HG03565 (cell line): ENCODE results near the gene ZNF529.
"Not testable (repeated sequence)": the region's sequence is repeated elsewhere in the genome, so short reads cannot be mapped to it uniquely, and the experiment has no call there.

ENCODE experiments used
- ATAC-seq: cut with Tn5 transposase; IDR thresholded peaks from one replicate; pipeline ENCODE4 v1.9.1; 2021; ENCODE audit warnings: mild to moderate bottlenecking, moderate library complexity; ENCODE audit not compliant: unreplicated experiment

The ZNF529 gene

GRCh38 chr19:36573020-36573894 is at the start of gene ZNF529:
ZNF529 (minus strand) TSS chr19:36573292; CDS start chr19:36572346, 946 bp downstream.
- ATAC-seq, result peak; percentile 76

DNA sequence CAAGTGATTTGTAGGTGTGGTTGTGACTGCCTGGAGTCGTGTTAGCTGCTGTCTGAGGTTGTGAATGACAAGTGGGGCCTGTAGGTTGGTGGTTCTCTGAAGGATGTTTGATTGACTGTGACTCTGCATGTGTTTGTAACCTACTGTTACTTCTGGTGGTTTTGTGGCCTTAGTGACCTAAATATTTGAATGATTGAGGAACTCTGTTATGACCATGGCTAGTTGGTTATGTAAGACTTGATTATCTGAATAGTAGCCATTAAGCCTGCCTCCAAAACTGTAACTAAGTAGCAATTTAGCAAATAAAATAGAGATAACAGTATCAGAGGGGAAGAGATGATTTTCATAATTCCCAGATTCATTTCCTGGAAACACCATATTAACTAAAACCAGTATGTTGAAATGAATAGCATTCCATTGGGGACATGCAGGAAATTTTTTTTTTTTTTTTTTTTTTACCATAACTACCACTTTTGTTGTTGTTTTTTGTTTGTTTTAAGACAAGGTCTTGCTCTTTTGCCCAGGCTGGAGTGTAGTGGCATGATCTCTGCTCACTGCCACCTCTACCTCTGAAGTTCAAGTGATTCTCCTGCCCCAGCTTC is 32.9 kb upstream of the ZNF529 start:
- no peak for ATAC-seq

- peak; percentile 39 for ATAC-seq
Observed at GRCh38 chr19:36605101-36605876, 32.2 kb upstream of the ZNF529 start, which contains the start of gene ZNF382. ZNF382 (plus strand) TSS chr19:36605313; CDS start chr19:36609915, 4,602 bp downstream.

- ATAC-seq, result peak; percentile 66
Observed at GRCh38 chr19:36604656-36605100, 31.6 kb upstream of the ZNF529 start.

GRCh38 chr19:36602681-36603080 is 29.6 kb upstream of the ZNF529 start:
- ATAC-seq, result not testable (repeated sequence)

DNA sequence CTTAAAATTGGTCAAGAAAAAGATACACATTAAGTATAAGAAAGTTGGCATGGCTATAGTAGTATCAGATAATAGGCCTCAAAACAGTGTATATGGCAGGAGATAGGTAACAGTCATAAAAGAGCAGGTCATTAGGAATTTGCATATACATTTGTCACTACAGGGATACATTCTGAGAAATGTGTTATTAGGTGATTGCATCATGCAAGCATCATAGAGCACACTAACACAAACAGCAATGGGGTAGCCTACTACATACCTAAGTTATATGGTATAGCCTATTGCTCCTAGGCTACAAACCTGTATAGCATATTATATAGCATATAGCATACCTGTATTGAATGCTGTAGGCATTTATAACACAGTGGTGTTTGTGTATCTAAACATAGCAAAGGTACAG is 6.2 kb upstream of the ZNF529 start:
- ATAC-seq, result no peak

DNA sequence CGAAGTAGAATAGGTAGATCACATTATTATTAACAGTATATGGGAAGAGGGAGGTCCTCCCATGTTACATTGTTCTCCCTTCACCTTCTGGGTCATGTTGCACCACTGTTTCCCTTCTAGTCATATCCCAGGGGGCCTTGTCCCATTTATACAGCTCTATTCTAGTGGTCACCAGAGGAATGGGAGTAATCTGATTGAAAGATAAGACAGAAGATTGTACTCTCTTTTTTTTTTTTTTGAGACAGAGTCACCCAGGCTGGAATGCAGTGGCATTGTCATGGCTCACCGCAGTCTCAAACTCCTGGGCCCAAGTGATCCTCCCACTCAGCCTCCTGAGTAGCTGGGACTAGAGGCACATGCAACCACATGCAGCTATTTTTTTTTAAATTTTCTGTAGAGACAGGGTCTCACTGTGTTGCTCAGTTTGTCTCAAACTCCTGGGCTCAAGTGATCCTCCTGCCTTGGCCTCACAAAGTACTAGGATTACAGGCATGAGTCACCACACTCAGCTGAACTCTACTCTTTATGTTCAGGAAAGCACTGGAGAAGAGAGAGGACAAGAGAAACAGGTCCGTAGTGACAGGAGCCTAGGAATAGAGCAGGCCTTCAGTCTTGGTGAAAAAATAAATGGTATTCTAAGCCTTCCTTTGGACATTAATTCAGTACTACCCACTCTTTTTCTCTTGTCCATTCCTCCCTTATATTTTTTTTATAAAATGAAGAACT is 4.3 kb upstream of the ZNF529 start:
- no peak for ATAC-seq

DNA sequence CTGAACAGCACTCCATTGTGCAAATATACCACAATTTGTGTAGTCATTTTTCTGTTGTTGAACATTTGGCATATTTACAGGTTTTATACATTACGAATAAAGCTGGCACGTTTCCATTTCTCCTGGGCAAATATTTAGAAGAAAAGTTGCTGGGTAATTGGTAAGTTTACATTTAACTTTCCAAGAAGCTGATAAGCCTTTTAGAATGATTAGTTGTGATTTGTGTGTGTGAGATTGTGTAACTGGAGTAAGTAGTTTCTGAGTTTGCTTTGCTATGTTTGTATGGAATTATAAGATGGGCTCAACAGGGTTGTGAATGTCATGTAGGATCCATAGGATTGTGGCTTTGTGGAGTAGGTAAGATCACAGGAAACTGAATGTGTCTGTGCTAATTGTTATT is 1.6 kb upstream of the ZNF529 start:
- no peak for ATAC-seq

GRCh38 chr19:36573895-36574720 is 1.0 kb upstream of the ZNF529 start:
- no peak for ATAC-seq

DNA sequence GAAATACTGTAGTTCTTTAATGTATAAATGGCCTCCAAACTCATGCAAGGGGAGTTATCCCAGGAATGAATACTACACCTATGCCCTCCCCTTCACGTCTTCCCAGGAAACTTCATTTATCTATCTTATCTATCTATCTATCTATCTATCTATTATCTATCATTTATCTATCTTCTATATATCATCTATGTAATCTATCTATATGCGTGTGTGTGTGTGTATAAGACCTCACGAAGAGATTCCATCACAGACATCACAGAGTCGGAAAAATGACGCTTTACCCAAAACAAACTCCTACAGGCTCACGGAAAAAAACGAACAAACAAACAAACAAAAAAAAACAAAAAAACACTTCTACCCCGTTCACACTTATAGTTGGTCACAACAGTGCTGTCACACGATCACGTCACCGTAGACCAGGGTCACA is 486 bp downstream of the ZNF529 start:
- ATAC-seq, result no peak

GRCh38 chr19:36564391-36564790 is 8.7 kb downstream of the ZNF529 start:
- no peak for ATAC-seq

DNA sequence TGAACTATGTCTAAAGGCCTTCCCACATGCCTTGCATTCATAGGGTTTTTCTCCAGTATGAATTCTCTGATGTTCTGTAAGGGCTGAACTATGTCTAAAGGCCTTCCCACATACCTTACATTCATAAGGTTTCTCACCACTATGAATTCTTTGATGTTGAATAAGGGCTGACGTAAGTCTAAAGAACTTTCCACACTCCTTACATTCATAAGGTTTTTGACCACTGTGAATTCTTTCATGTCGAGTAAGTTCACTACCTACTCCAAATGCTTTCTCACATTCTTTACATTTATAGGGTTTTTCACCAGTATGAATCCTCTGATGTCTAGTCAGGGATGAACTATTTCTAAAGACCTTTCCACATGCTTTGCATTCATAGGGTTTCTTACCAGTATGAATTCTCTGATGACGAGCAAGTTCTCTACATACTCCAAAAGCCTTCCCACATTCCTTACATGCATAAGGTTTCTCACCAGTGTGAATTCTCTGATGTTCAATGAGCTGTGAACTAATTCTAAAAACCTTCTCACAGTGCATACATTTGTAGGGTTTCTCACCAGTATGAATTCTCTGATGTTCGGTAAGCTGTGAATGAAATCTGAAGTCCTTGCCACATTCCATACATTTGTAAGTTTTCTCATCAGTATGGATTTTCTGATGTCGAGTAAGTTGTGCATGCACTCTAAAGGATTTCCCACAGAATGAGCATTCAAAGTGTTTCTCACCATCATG is 25.9 kb downstream of the ZNF529 start:
- no peak for ATAC-seq

DNA sequence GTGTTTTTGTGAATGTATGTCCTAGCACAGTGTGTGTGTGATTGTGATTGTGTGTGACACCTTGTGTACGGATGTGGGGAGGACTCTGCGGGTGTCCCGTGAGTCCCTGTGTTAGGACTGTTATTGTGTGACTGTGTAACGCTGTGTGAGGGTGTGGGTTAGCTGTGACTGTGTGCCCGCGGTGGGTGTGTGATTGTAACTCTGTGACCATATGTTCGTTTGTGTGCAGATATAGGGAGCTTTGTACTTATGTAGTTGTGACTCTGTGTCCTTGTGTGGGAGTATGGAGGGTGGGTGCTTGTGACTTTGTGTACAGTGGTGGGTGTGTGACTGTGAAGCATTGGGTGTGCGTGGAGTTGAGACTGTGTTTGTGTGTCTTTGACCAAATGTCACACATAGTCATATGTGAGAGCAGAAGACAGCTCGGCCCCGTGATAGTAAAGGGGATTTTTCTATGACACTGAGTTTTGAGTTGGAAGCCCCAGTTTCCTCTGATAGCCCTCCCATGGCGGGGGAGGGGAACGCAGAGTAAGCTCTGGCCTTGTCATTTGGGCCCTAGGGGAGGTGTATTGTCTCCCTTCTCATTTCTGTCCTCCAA is 44.1 kb downstream of the ZNF529 start:
- ATAC-seq, result peak; percentile 16

GRCh38 chr19:36528194-36528920 is 44.7 kb downstream of the ZNF529 start, which contains the start of gene ZNF260:
ZNF260 (minus strand) TSS chr19:36528271; CDS start chr19:36515238, 13,033 bp downstream.
- ATAC-seq, result peak; percentile 70

DNA sequence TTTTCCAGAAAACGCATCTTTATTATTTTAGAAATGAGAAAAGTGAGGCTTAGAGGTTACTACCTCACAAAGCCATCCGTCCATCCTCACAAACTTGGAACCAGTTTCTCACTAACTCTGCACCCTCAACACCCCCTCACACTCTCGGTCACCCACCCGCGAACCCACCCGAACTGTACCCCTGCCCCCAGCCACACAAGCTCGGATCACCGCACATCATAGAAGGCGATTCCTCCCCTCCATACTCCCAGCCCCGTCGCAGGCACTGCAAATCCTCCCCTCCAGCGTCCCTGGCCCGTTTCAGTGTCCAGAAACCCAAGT is 45.3 kb downstream of the ZNF529 start:
- no peak for ATAC-seq

- ATAC-seq, result no peak
Observed at GRCh38 chr19:36527341-36527740, 45.8 kb downstream of the ZNF529 start.

DNA sequence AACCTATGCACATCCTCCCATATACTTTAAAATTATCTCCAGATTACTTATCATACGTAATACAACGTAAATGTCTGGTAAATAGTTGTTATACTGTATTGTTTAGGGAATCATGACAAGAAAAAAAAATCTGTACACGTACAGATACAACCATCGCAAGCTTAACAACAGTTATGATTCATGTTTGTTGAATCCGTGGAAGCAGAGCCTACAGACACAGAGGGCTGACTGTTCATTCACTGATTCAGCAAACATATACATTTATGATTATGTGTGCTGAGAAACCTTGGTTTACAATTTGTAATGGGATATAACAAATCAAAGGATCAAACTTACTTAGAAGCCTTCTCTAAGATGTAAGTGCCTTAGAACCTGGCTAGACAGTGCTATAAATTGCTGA is 46.5 kb downstream of the ZNF529 start:
- ATAC-seq, result no peak

- no peak for ATAC-seq
Observed at GRCh38 chr19:36524617-36525016, 48.5 kb downstream of the ZNF529 start.
